ENCODE measurements around the gene MYO15A.
A peak's percentile ranks its signal among the peaks of the same experiment; 100 is the strongest.

The MYO15A gene

GRCh38 chr17:18144855-18145254 is 36.3 kb downstream of the MYO15A start:
- no peak for DNase-seq
- TF ChIP-seq GATA1 (IDR thresholded peaks at IDR 0.05; ENCODE audit: low read depth, low read length) (no peak), POLR2A (IDR thresholded peaks at IDR 0.05; ENCODE audit: low read length) (no peak)

GRCh38 chr17:18145811-18146210 is 37.3 kb downstream of the MYO15A start:
- no peak for DNase-seq

GRCh38 chr17:18146259-18146658 is 37.7 kb downstream of the MYO15A start:
- no peak for DNase-seq

More at GRCh38 chr17:18145811-18146210, 37.3 kb downstream of the MYO15A start:
- TF ChIP-seq GATA1 (IDR thresholded peaks at IDR 0.05; ENCODE audit: low read depth, low read length) = no peak
- TF ChIP-seq POLR2A (IDR thresholded peaks at IDR 0.05; ENCODE audit: low read length) = no peak

GRCh38 chr17:18146980-18147379 is 38.4 kb downstream of the MYO15A start:
- TF ChIP-seq POLR2A (IDR thresholded peaks at IDR 0.05; ENCODE audit: low read length) = no peak
- TF ChIP-seq GATA1 (IDR thresholded peaks at IDR 0.05; ENCODE audit: low read depth, low read length) = no peak
- DNase-seq = no peak

More at GRCh38 chr17:18146259-18146658, 37.7 kb downstream of the MYO15A start:
- TF ChIP-seq POLR2A (IDR thresholded peaks at IDR 0.05; ENCODE audit: low read length) = no peak
- no peak for TF ChIP-seq GATA1 (IDR thresholded peaks at IDR 0.05; ENCODE audit: low read depth, low read length)

- DNase-seq = no peak
- TF ChIP-seq POLR2A (IDR thresholded peaks at IDR 0.05; ENCODE audit: low read length) (no peak), GATA1 (IDR thresholded peaks at IDR 0.05; ENCODE audit: low read depth, low read length) (no peak)
Measured at GRCh38 chr17:18148586-18148985, 40.0 kb downstream of the MYO15A start.

GRCh38 chr17:18151290-18151689 is 42.7 kb downstream of the MYO15A start:
- DNase-seq = no peak
- TF ChIP-seq GATA1 (IDR thresholded peaks at IDR 0.05; ENCODE audit: low read depth, low read length) (no peak), POLR2A (IDR thresholded peaks at IDR 0.05; ENCODE audit: low read length) (no peak)

- TF ChIP-seq POLR2A (IDR thresholded peaks at IDR 0.05; ENCODE audit: low read length) = no peak
- TF ChIP-seq GATA1 (IDR thresholded peaks at IDR 0.05; ENCODE audit: low read depth, low read length) = no peak
Measured at GRCh38 chr17:18155179-18155578, 46.6 kb downstream of the MYO15A start.

GRCh38 chr17:18156171-18156975 is 47.8 kb downstream of the MYO15A start:
- DNase-seq = no peak
- TF ChIP-seq GATA1 (IDR thresholded peaks at IDR 0.05; ENCODE audit: low read depth, low read length) = no peak
- no peak for TF ChIP-seq POLR2A (IDR thresholded peaks at IDR 0.05; ENCODE audit: low read length)

More at GRCh38 chr17:18155179-18155578, 46.6 kb downstream of the MYO15A start:
- DNase-seq = no peak

GRCh38 chr17:18156976-18157280 is 48.4 kb downstream of the MYO15A start:
- TF ChIP-seq POLR2A (IDR thresholded peaks at IDR 0.05; ENCODE audit: low read length) (no peak), GATA1 (IDR thresholded peaks at IDR 0.05; ENCODE audit: low read depth, low read length) (no peak)
- DNase-seq = no peak

- no peak for TF ChIP-seq POLR2A (IDR thresholded peaks at IDR 0.05; ENCODE audit: low read length)
- no peak for TF ChIP-seq GATA1 (IDR thresholded peaks at IDR 0.05; ENCODE audit: low read depth, low read length)
- DNase-seq = no peak
Measured at GRCh38 chr17:18157354-18157985, 48.9 kb downstream of the MYO15A start.

GRCh38 chr17:18158022-18158600 is 49.6 kb downstream of the MYO15A start:
- DNase-seq = peak; percentile 85 to 89
- TF ChIP-seq GATA1 (IDR thresholded peaks at IDR 0.05; ENCODE audit: low read depth, low read length) = no peak
- no peak for TF ChIP-seq POLR2A (IDR thresholded peaks at IDR 0.05; ENCODE audit: low read length)

- TF ChIP-seq GATA1 (IDR thresholded peaks at IDR 0.05; ENCODE audit: low read depth, low read length) = no peak
- no peak for TF ChIP-seq POLR2A (IDR thresholded peaks at IDR 0.05; ENCODE audit: low read length)
Measured at GRCh38 chr17:18159551-18160120, 51.1 kb downstream of the MYO15A start.

GRCh38 chr17:18160128-18160856 is 51.7 kb downstream of the MYO15A start:
- TF ChIP-seq GATA1 (IDR thresholded peaks at IDR 0.05; ENCODE audit: low read depth, low read length) (no peak), POLR2A (IDR thresholded peaks at IDR 0.05; ENCODE audit: low read length) (no peak)
- no peak for DNase-seq

More at GRCh38 chr17:18159551-18160120, 51.1 kb downstream of the MYO15A start:
- no peak for DNase-seq

Measured in erythroblast (primary cell).